IPS-18a (cell line): Measurements from ENCODE around the gene NPY4R2.
"Not testable (repeated sequence)": the region's sequence is repeated elsewhere in the genome, so short reads cannot be mapped to it uniquely, and the experiment has no call there.

Experiments used
- H3K27ac ChIP-seq: one replicate; pipeline ENCODE4 v1.5.1; 2013; ENCODE audit warnings: low read length
- H3K27me3 ChIP-seq: one replicate; pipeline ENCODE4 v1.6.1; 2013; ENCODE audit warnings: mild to moderate bottlenecking, low read length; ENCODE audit not compliant: control insufficient read depth, insufficient read depth
- H3K36me3 ChIP-seq: one replicate; pipeline ENCODE4 v1.6.1; 2013; ENCODE audit warnings: low read depth, low read length; ENCODE audit not compliant: control insufficient read depth
- H3K4me1 ChIP-seq: one replicate; pipeline ENCODE4 v1.6.1; 2013; ENCODE audit warnings: low read depth, low read length; ENCODE audit not compliant: control insufficient read depth
- H3K4me3 ChIP-seq: one replicate; pipeline ENCODE4 v1.5.1; 2013; ENCODE audit warnings: low read length
- H3K9ac ChIP-seq: one replicate; pipeline ENCODE4 v1.6.1; 2013; ENCODE audit warnings: mild to moderate bottlenecking, low read length, moderate library complexity
- H3K9me3 ChIP-seq: one replicate; pipeline ENCODE4 v1.6.1; 2013; ENCODE audit warnings: low read depth, low read length; ENCODE audit not compliant: control insufficient read depth

NPY4R2 gene

GRCh38 chr10:47909333-47909732 is 9.1 kb upstream of the NPY4R2 start:
- not testable (repeated sequence) for H3K4me1 ChIP-seq, H3K36me3 ChIP-seq, H3K27ac ChIP-seq, H3K4me3 ChIP-seq, H3K27me3 ChIP-seq, H3K9me3 ChIP-seq, H3K9ac ChIP-seq

- H3K9ac ChIP-seq, H3K27ac ChIP-seq, H3K4me1 ChIP-seq, H3K9me3 ChIP-seq, H3K36me3 ChIP-seq, H3K27me3 ChIP-seq, H3K4me3 ChIP-seq: not testable (repeated sequence)
Observed at GRCh38 chr10:47910486-47910885, 8.0 kb upstream of the NPY4R2 start.

- H3K4me1 ChIP-seq, H3K27me3 ChIP-seq, H3K9ac ChIP-seq, H3K9me3 ChIP-seq, H3K36me3 ChIP-seq, H3K27ac ChIP-seq, H3K4me3 ChIP-seq: not testable (repeated sequence)
Observed at GRCh38 chr10:47914052-47914451, 4.4 kb upstream of the NPY4R2 start.

- not testable (repeated sequence) for H3K9me3 ChIP-seq, H3K4me1 ChIP-seq, H3K27ac ChIP-seq, H3K4me3 ChIP-seq, H3K36me3 ChIP-seq, H3K27me3 ChIP-seq, H3K9ac ChIP-seq
Observed at GRCh38 chr10:47915849-47916548, 2.5 kb upstream of the NPY4R2 start.

- H3K27me3 ChIP-seq, H3K36me3 ChIP-seq, H3K4me1 ChIP-seq, H3K9me3 ChIP-seq, H3K9ac ChIP-seq, H3K4me3 ChIP-seq, H3K27ac ChIP-seq: not testable (repeated sequence)
Observed at GRCh38 chr10:47920610-47921009, 2.1 kb downstream of the NPY4R2 start.

GRCh38 chr10:47922503-47922902 is 4.0 kb downstream of the NPY4R2 start:
- H3K27me3 ChIP-seq: not testable (repeated sequence)

GRCh38 chr10:47924628-47925027 is 6.2 kb downstream of the NPY4R2 start:
- H3K9me3 ChIP-seq, H3K27me3 ChIP-seq, H3K9ac ChIP-seq, H3K4me3 ChIP-seq, H3K27ac ChIP-seq, H3K4me1 ChIP-seq, H3K36me3 ChIP-seq: not testable (repeated sequence)

More at GRCh38 chr10:47922503-47922902, 4.0 kb downstream of the NPY4R2 start:
- not testable (repeated sequence) for H3K4me3 ChIP-seq, H3K9me3 ChIP-seq, H3K27ac ChIP-seq, H3K36me3 ChIP-seq, H3K9ac ChIP-seq, H3K4me1 ChIP-seq

GRCh38 chr10:47927147-47927916 is 8.9 kb downstream of the NPY4R2 start:
- H3K36me3 ChIP-seq, H3K27ac ChIP-seq, H3K4me1 ChIP-seq, H3K9ac ChIP-seq, H3K27me3 ChIP-seq, H3K9me3 ChIP-seq, H3K4me3 ChIP-seq: not testable (repeated sequence)

- H3K4me1 ChIP-seq, H3K27ac ChIP-seq, H3K9me3 ChIP-seq, H3K4me3 ChIP-seq, H3K27me3 ChIP-seq, H3K9ac ChIP-seq, H3K36me3 ChIP-seq: not testable (repeated sequence)
Observed at GRCh38 chr10:47928225-47928624, 9.8 kb downstream of the NPY4R2 start.

GRCh38 chr10:47932824-47933223 is 14.4 kb downstream of the NPY4R2 start:
- H3K9ac ChIP-seq, H3K36me3 ChIP-seq: not testable (repeated sequence)

GRCh38 chr10:47933462-47933861 is 15.0 kb downstream of the NPY4R2 start:
- H3K9ac ChIP-seq, H3K4me1 ChIP-seq, H3K27ac ChIP-seq, H3K9me3 ChIP-seq, H3K4me3 ChIP-seq, H3K27me3 ChIP-seq, H3K36me3 ChIP-seq: not testable (repeated sequence)

More at GRCh38 chr10:47932824-47933223, 14.4 kb downstream of the NPY4R2 start:
- not testable (repeated sequence) for H3K4me1 ChIP-seq, H3K9me3 ChIP-seq, H3K4me3 ChIP-seq, H3K27ac ChIP-seq, H3K27me3 ChIP-seq

GRCh38 chr10:47936772-47937228 is 18.3 kb downstream of the NPY4R2 start:
- not testable (repeated sequence) for H3K9ac ChIP-seq, H3K4me3 ChIP-seq, H3K9me3 ChIP-seq, H3K27ac ChIP-seq, H3K4me1 ChIP-seq, H3K27me3 ChIP-seq, H3K36me3 ChIP-seq
